Ovary (tissue), 9 donors: ENCODE measurements around the gene FXYD1. TPM values are rescaled to one million over a fixed set of nuclear protein-coding genes. Genes with fewer than 3 reads are reported as not detected.

Source experiments
- DNase-seq, 5 donors: peaks; one replicate each; pipeline ENCODE4 v3.0.0-alpha.2; 2019 to 2020
- H3K27ac ChIP-seq, 2 donors: fragments of 200-600 bp; one replicate each; pipeline versions ENCODE4 v1.5.1 to v1.8.0; 2019 to 2022
- H3K27me3 ChIP-seq: fragments of 200-600 bp; one replicate; pipeline ENCODE4 v1.8.0; 2022
- H3K36me3 ChIP-seq: fragments of 200-600 bp; sonication (generic); one replicate; pipeline ENCODE4 v1.5.1; 2019
- H3K4me1 ChIP-seq: one replicate; pipeline ENCODE4 v1.8.1; 2013; ENCODE audit warnings: mild to moderate bottlenecking, moderate library complexity; ENCODE audit not compliant: insufficient read depth
- H3K4me3 ChIP-seq: fragments of 200-600 bp; sonication (generic); one replicate; pipeline ENCODE4 v1.5.1; 2017
- H3K9me3 ChIP-seq, 2 donors: fragments of 200-600 bp in 1 of 2; sonication (generic) in 1 of 2; one replicate each; pipeline versions ENCODE4 v1.5.1 to v1.8.1; 2013 to 2019; ENCODE audit warnings: mild to moderate bottlenecking in 1 of 2, moderate library complexity in 1 of 2
- CTCF ChIP-seq, 3 donors: fragments of 450-650 bp in 2 of 3; fragments of 200-600 bp in 1 of 3; IDR thresholded peaks; one replicate each; pipeline versions ENCODE4 v1.5.1 to v1.8.0; 2016 to 2022; ENCODE audit warnings: antibody characterized with exemption in 3 of 3, mild to moderate bottlenecking in 1 of 3
- EP300 ChIP-seq: sonication (generic); formaldehyde crosslinking; IDR thresholded peaks from one replicate; pipeline ENCODE4 v1.6.1; 2017; ENCODE audit warnings: antibody characterized with exemption
- POLR2A ChIP-seq: fragments of 450-650 bp; IDR thresholded peaks from one replicate; pipeline ENCODE4 v1.6.1; 2017; ENCODE audit warnings: antibody characterized with exemption, mild to moderate bottlenecking, moderate library complexity
- WGBS, 3 donors: extraction: QIAGEN DNeasy Blood & Tissue Kit in 1 of 3; methylation state at CpG; one replicate each; pipeline versions ENCODE4 v1.1.5 to v1.1.7; 2013 to 2017; 5-methylcytosine and 5-hydroxymethylcytosine counted together
- intact Hi-C, 4 donors: fragments of 100-400 bp; cut with DNase I; formaldehyde crosslinking; loops; one replicate each; pipeline versions ENCODE4 v1.11.0 to v1.15.1; 2022 to 2023
- polyA plus RNA-seq, 2 donors: library from polyadenylated mRNA; stranded (reverse); fragments of 200-250 nt in 1 of 2; fragments of 350-450 nt in 1 of 2; fragmentation: Illumina TruSeq in 1 of 2; extraction: RNeasy Lipid Tissue Mini Kit (QIAGEN cat#74804) in 1 of 2; gene quantifications; one replicate each; pipeline ENCODE4 v1.2.3, GENCODE V29; 2013 to 2014
- total RNA-seq, 7 donors: library from RNA; depleted of rRNA in 2 of 7; stranded (reverse); fragments of >200 nt in 2 of 7; fragmentation: NEBNext Ultra II Directional in 3 of 7; extraction: Animal tissue kit (Norgen Biotek cat#: 25700) in 3 of 7; gene quantifications; one replicate each; pipeline versions ENCODE4 v1.1.0 to v1.2.4, GENCODE V29; 2016 to 2023
- donor health status: DM: no; HTN: no; CAD: no; lungs with moderate emphysema.
- donor health status: DM: no; HTN: no; CAD: no.
- donor health status: Bipolar disorder and iron deficiency.
- donor health status: DM: yes; HTN: yes; CAD: no.
- donor health status: DM: no; HTN: no; CAD: no.
- donor health status: DM: yes; HTN: yes; CAD: no.

Gene FXYD1
- total and polyA plus RNA-seq, 9 donors, result 26.7 to 204 (median 95.8) TPM

GRCh38 chr19:35135389-35135909, 3.2 kb upstream of the FXYD1 start:
- Histone ChIP-seq H3K36me3 (no peaks in the 10 kb centered on the region), H3K27ac (peak overlapping the region; percentile 70 to 78), H3K9me3 (no peaks in the 10 kb centered on the region), H3K27me3 (no peaks in the 10 kb centered on the region), H3K4me1 (peaks cover 12% of the 10 kb centered on the region), H3K4me3 (peak overlapping the region; percentile 27)
- intact Hi-C loops, result no loop called here
- WGBS, 3 donors, result 0 to 3% (median 0%) methylated on average over 5 to 7 of the region's 7 CpGs
- peak; percentile 69 to 91 (median 85) for DNase-seq
- TF ChIP-seq EP300 (no peak), POLR2A (no peak), CTCF (IDR thresholded peaks at IDR 0.05) (peak; percentile 80 to 94 (median 88))

- Histone ChIP-seq H3K27ac (no peak overlapping the region), H3K4me3 (no peak overlapping the region), H3K4me1 (peaks cover 12% of the 10 kb centered on the region), H3K36me3 (no peaks in the 10 kb centered on the region), H3K9me3 (no peaks in the 10 kb centered on the region), H3K27me3 (no peaks in the 10 kb centered on the region)
- DNase-seq, result no peak
- intact Hi-C loops, result no loop called here
- WGBS, 3 donors, result 62 to 66% (median 65%) methylated on average over 11 of the region's 11 CpGs
- TF ChIP-seq EP300 (no peak), CTCF (IDR thresholded peaks at IDR 0.05) (no peak), POLR2A (no peak)
Measured at GRCh38 chr19:35136231-35136630, 2.4 kb upstream of the FXYD1 start.

GRCh38 chr19:35136977-35137702, 1.5 kb upstream of the FXYD1 start:
- Histone ChIP-seq H3K4me1 (peaks cover 12% of the 10 kb centered on the region), H3K27ac (no peak overlapping the region), H3K27me3 (no peaks in the 10 kb centered on the region), H3K9me3 (no peaks in the 10 kb centered on the region), H3K4me3 (no peak overlapping the region), H3K36me3 (no peaks in the 10 kb centered on the region)
- intact Hi-C loops, result no loop called here
- no peak for DNase-seq
- TF ChIP-seq CTCF (IDR thresholded peaks at IDR 0.05) (no peak), EP300 (no peak), POLR2A (no peak)
- 61 to 69% (median 64%) methylated on average over 9 of the region's 9 CpGs for WGBS, 3 donors

- peak in 3 of 5 donors; percentile 54 to 69 (median 57) for DNase-seq
- Histone ChIP-seq H3K4me1 (peaks cover 12% of the 10 kb centered on the region), H3K27me3 (no peaks in the 10 kb centered on the region), H3K4me3 (peak overlapping the region; percentile 52), H3K9me3 (no peaks in the 10 kb centered on the region), H3K27ac (peak overlapping the region; percentile 62 to 95), H3K36me3 (no peaks in the 10 kb centered on the region)
- TF ChIP-seq POLR2A, result no peak
- TF ChIP-seq CTCF (IDR thresholded peaks at IDR 0.05), result no peak
- TF ChIP-seq EP300, result no peak
- intact Hi-C loops, result loop anchor here in 2 of 4 donors (5.0 kb wide), 1 partner anchor 127 kb away; the partner anchor contains the start of gene USF2 (in 2 of the 2)
- 45 to 51% (median 50%) methylated on average over 12 of the region's 12 CpGs for WGBS, 3 donors
Measured at GRCh38 chr19:35140207-35140961, 1.8 kb downstream of the FXYD1 start.
